ENCODE results near the gene NR6A1. TPM values are rescaled to one million over a fixed set of nuclear protein-coding genes. Genes with fewer than 3 reads are reported as not detected.

The NR6A1 gene
- total and polyA plus RNA-seq, 2 of the 13 experiments (the other 11 are each of a cell fraction or from before 2014, with no cell fraction given), result 28.1 to 31.5 TPM

GRCh38 chr9:124733964-124734740 lies 37.0 kb downstream of the NR6A1 start (continued):
- TF ChIP-seq ZFP91 (CRISPR knock-in tag; IDR thresholded peaks at IDR 0.05; ENCODE audit: borderline replicate concordance) (0 out of 2 replicates have a peak, but pooled peaks have one; percentile 51), ZNF124 (CRISPR knock-in tag; IDR thresholded peaks at IDR 0.05) (0 out of 2 replicates have a peak, but pooled peaks have one; percentile 27), CREBL2 (CRISPR knock-in tag; IDR thresholded peaks at IDR 0.05; ENCODE audit: borderline replicate concordance) (no peak), ZFP90 (CRISPR knock-in tag; IDR thresholded peaks at IDR 0.05; ENCODE audit: borderline replicate concordance) (peak; percentile 63; the same call in 1 of the 2 replicates), ZNF230 (CRISPR knock-in tag; IDR thresholded peaks at IDR 0.05) (no peak), ZBTB20 (CRISPR knock-in tag; IDR thresholded peaks at IDR 0.05; ENCODE audit: borderline replicate concordance, low read depth) (peak; percentile 78), ZBTB40 (IDR thresholded peaks at IDR 0.05) (no peak), ZBTB40 (CRISPR knock-in tag; IDR thresholded peaks at IDR 0.05) (no peak), PPARG (CRISPR knock-in tag; conservative IDR thresholded peaks at IDR 0.05) (peak; percentile 86), ZNF879 (CRISPR knock-in tag; IDR thresholded peaks at IDR 0.05) (no peak), ZMYM2 (CRISPR knock-in tag; IDR thresholded peaks at IDR 0.05) (peak; percentile 45; the same call in 1 of the 2 replicates), ZKSCAN8 (CRISPR knock-in tag; IDR thresholded peaks at IDR 0.05; ENCODE audit: borderline replicate concordance) (peak; percentile 69; the same call in 1 of the 2 replicates), ISL2 (CRISPR knock-in tag; IDR thresholded peaks at IDR 0.05) (peak; percentile 93), TARDBP (CRISPR knock-in tag; IDR thresholded peaks at IDR 0.05) (peak; percentile 61; the same call in 1 of the 2 replicates), FOXP1 (IDR thresholded peaks at IDR 0.05) (peak; percentile 40; the same call in 1 of the 2 replicates), FOXP1 (CRISPR knock-in tag; IDR thresholded peaks at IDR 0.05) (peak; percentile 92)
